Activated CD4-positive, CD25-positive, alpha-beta regulatory T cell treated with anti-CD3 and anti-CD28 coated beads, Interleukin-2, amount 50 U/mL, for 72 hours (primary cell): ENCODE measurements around the gene CREM.

ENCODE experiments used
- DNase-seq: peaks from one replicate; pipeline ENCODE4 v3.0.0; 2021

CREM gene

DNA sequence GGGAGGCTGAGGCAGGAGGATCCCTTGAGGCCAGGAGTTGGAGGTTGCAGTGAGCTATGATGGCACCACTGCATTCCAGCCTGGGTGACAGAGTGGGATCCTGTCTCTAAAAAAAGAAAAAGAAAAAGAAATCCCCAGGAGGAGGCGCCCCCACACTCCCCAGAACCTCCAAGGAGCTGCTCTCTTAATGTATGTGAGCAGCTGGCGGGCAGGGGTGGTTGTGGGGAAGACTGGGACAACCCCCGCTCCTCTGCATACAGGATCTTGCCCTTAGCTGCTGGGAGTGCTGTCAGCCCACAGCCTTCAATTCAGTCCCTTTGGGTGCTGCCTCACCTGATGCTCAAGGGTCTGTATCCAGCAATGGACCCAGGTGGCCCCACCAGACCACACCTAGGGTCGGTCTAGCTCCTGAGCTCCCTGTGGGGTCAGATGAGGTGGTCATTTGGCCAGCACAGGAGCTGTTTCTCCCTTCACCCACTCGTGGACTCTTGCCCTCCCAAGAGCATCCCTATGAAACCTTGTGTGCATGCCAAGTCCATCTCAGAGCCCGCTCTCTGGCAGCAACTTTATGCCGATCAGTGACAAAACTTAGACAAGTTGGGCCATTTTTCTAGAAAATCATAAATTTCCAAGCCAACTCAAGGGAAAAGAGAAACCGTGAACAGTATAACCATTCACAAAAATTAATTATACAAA lies 97.5 kb downstream of the CREM start:
- DNase-seq, result no peak

GRCh38 chr10:35225204-35225603 lies 98.6 kb downstream of the CREM start:
- no peak for DNase-seq

DNA sequence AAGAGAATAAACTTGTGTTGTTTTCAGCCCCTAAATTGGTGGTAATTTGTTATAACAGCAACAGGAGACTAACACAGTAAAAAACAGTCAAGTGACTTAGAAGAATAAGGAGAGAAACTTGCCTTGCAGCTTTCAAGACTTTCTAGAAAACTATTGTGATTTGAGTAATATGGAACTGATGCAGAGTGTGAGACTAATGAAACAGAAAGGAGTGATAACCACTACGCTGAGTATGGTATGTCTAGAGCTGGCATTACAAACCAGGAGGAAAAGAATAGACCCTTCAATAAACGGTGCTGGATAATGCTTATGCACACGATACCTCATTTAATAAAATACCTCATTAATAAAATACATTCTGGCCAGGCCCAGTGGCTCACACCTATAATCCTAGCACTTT lies 99.9 kb downstream of the CREM start:
- no peak for DNase-seq

- DNase-seq, result no peak
Measured at GRCh38 chr10:35228058-35228457, 101.4 kb downstream of the CREM start.

- no peak for DNase-seq
Measured at GRCh38 chr10:35231646-35232045, 105.0 kb downstream of the CREM start.

GRCh38 chr10:35232527-35232926 lies 105.9 kb downstream of the CREM start:
- DNase-seq, result no peak

DNA sequence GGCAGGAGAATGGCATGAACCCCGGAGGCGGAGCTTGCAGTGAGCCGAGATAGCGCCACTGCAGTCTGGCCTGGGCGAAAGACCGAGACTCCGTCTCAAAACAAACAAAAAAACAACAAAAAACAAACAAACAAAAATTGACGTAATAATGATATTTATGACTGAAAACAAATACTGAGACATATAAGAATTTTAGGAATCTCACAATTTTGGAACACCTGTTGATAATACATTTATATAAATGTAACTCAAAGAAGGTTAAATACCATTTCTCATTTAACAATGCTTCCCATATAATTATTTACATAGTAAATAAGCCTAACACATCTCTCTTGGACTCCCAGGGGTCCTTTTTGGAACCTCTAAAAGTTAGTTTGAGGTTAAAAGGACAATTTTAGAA lies 107.4 kb downstream of the CREM start:
- DNase-seq, result no peak

GRCh38 chr10:35236739-35237138 lies 110.1 kb downstream of the CREM start:
- DNase-seq, result no peak

- no peak for DNase-seq
Measured at GRCh38 chr10:35237766-35238512, 111.3 kb downstream of the CREM start.

GRCh38 chr10:35244549-35244948 lies 117.9 kb downstream of the CREM start:
- DNase-seq, result no peak

DNA sequence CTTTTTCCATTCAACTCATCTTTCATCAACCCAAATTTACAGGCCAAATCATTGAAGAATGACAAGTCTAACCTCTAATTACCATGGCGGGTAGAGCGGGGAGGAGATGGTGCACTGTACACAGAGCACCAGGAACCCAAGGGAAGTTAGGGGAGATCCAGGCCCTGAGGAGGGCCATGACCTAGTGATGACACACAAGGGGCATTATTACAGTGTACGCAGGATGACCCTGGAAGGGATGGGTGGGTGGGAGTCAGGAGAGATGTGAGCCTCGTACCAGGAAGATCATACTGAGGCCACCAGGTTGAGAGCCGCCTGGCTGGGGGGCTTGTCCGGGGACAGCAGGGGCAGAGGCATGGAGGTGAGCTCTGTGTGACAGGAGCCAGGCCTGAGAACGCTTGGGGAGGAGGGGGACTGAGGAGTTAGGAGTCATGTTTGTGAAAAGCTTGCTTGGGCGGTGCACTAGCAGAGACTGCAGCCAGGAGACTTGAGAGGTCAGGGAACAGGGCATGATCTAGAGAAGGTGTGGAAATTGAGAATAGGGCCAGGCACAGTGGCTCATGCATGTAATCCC lies 120.2 kb downstream of the CREM start:
- no peak for DNase-seq

- no peak for DNase-seq
Measured at GRCh38 chr10:35251373-35252100, 124.9 kb downstream of the CREM start.

DNA sequence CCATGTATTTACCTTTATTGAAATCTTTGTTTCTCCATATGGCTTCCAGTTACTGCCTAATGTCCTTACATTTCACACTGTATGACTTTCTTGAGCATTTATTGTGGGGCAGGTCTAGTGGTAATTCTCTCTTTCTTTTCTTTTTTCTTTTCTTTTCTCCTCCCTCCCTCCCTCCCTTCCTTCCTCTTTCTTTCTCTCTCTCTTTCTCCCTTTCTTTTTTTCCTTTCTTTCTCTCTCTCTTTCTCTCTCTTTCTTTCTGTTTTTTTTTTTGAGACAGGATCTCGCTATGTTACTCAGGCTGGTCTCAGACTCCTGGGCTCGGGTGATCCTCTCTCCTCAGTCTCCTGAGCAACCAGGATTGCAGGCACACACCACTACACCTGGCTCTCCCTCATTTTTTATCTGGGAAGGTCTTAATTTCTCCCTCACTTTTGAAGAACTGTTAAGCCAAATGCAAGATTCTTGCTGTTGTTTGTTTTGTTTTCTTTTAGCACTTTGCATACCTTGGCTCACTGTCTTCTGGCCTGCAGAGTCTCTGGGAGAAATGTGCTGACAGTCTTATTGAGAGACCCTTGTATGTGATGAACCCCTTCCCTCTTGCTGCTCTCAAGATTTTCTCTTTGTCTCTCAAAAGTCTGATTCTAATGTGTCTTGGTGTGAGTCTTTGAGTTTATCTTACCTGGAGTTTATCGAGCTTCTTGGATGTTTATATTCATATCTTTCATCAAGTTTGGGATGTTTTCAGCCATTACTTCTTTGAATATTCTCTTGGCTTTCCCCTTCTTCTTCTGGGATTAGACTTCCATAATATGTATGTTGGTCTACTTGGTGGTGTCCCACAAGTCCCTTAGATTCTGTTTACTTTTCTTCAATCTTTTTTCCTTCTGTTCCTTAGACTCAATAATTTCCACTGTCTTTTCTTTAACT lies 130.7 kb downstream of the CREM start:
- no peak for DNase-seq

DNA sequence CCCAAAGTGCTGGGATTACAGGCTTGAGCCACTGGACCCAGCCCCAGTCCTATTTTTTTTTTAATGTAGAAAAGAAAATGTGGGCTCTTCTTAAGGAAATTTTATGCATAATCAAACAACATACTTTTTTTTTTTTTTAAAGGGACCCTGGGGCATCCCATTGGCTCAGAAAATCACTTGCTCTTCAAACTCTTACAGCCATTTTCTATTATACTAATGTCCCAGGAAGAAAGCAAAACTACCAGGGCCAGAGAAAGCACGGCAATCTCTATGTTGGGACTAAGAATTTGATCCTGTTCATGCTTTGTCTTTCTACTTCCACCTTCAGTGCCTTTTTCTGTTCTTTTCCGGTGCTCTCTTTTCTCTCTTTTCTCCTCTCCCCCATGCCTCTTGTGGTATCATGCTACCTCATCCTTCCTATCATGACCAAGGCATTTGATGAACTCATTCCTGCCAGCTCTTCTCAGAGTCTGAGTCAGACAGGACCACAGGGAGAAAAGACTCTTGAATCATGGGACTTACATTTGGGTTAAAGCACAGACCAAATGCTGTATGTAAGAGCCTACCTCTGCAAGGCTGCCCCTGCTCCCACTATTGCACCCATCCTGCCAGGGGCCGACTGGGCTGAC lies 133.2 kb downstream of the CREM start:
- DNase-seq, result no peak

GRCh38 chr10:35262436-35262835 lies 135.8 kb downstream of the CREM start:
- DNase-seq, result no peak
